HEK293 (cell line): Measurements from ENCODE around the gene ADCY4.

Experiments
- ATF2 ChIP-seq: fragments of 450-650 bp; formaldehyde crosslinking; IDR thresholded peaks from 2 replicates; pipeline ENCODE4 v1.5.1; 2016; ENCODE audit warnings: missing biosample characterization, missing genetic modification characterization, low read depth
- HOXC10 ChIP-seq: sonication (generic); formaldehyde crosslinking; IDR thresholded peaks from 2 replicates; pipeline ENCODE4 v1.8.1; 2023; ENCODE audit warnings: mild to moderate bottlenecking, missing genetic modification reagents
- KLF8 ChIP-seq: fragments of 450-650 bp; formaldehyde crosslinking; IDR thresholded peaks from 2 replicates; pipeline ENCODE4 v1.5.1; 2016; ENCODE audit warnings: missing biosample characterization, missing genetic modification characterization
- PBX3 ChIP-seq: sonication (generic); formaldehyde crosslinking; IDR thresholded peaks from 2 replicates; pipeline ENCODE4 v1.8.1; 2022; ENCODE audit warnings: mild to moderate bottlenecking, moderate library complexity, missing genetic modification reagents
- PRDM4 ChIP-seq: fragments of 450-650 bp; formaldehyde crosslinking; IDR thresholded peaks from 2 replicates; pipeline ENCODE4 v1.5.1; 2017; ENCODE audit warnings: missing biosample characterization, missing genetic modification characterization
- SETDB1 ChIP-seq: IDR thresholded peaks from one replicate; pipeline ENCODE4 v1.6.1; 2017; ENCODE audit warnings: mild to moderate bottlenecking, low read length, moderate library complexity, mixed read lengths; ENCODE audit not compliant: insufficient read length
- TCF7L2 ChIP-seq: IDR thresholded peaks from 2 replicates; pipeline ENCODE4 v1.6.1; 2011; ENCODE audit warnings: low read depth, mild to moderate bottlenecking, inconsistent platforms, low read length, moderate library complexity, borderline replicate concordance
- TRIM28 ChIP-seq: IDR thresholded peaks from 2 replicates; pipeline ENCODE4 v1.6.1; 2011; ENCODE audit warnings: low read length, control low read depth, borderline replicate concordance
- ZNF10 ChIP-seq: fragments of 450-650 bp; formaldehyde crosslinking; IDR thresholded peaks from 2 replicates; pipeline ENCODE4 v1.5.1; 2017; ENCODE audit warnings: missing biosample characterization, missing genetic modification characterization
- ZNF112 ChIP-seq: fragments of 450-650 bp; formaldehyde crosslinking; IDR thresholded peaks from 2 replicates; pipeline ENCODE4 v1.5.0; 2017; ENCODE audit warnings: missing biosample characterization, missing genetic modification characterization
- ZNF155 ChIP-seq: fragments of 450-650 bp; formaldehyde crosslinking; IDR thresholded peaks from 2 replicates; pipeline ENCODE4 v1.5.1; 2016; ENCODE audit warnings: missing biosample characterization, missing genetic modification characterization
- ZNF169 ChIP-seq: fragments of 450-650 bp; formaldehyde crosslinking; IDR thresholded peaks from 2 replicates; pipeline ENCODE4 v1.5.1; 2016; ENCODE audit warnings: missing biosample characterization, missing genetic modification characterization
- ZNF19 ChIP-seq: fragments of 450-650 bp; formaldehyde crosslinking; IDR thresholded peaks from 2 replicates; pipeline ENCODE4; 2016; ENCODE audit warnings: missing biosample characterization, missing genetic modification characterization, low read depth
- ZNF2 ChIP-seq: fragments of 450-650 bp; formaldehyde crosslinking; IDR thresholded peaks from 2 replicates; pipeline ENCODE4 v1.5.1; 2016; ENCODE audit warnings: missing biosample characterization, missing genetic modification characterization
- ZNF202 ChIP-seq: fragments of 450-650 bp; formaldehyde crosslinking; IDR thresholded peaks from 2 replicates; pipeline ENCODE4 v1.5.1; 2016; ENCODE audit warnings: missing biosample characterization, missing genetic modification characterization, borderline replicate concordance
- ZNF350 ChIP-seq: fragments of 450-650 bp; formaldehyde crosslinking; IDR thresholded peaks from 2 replicates; pipeline ENCODE4 v1.5.0; 2017; ENCODE audit warnings: missing biosample characterization, mild to moderate bottlenecking, missing genetic modification characterization
- ZNF404 ChIP-seq: fragments of 450-650 bp; formaldehyde crosslinking; IDR thresholded peaks from 2 replicates; pipeline ENCODE4 v1.5.1; 2017; ENCODE audit warnings: missing biosample characterization, missing genetic modification characterization
- ZNF423 ChIP-seq: fragments of 450-650 bp; formaldehyde crosslinking; IDR thresholded peaks from 2 replicates; pipeline ENCODE4 v1.5.1; 2016; ENCODE audit warnings: missing biosample characterization, missing genetic modification characterization
- ZNF48 ChIP-seq: fragments of 450-650 bp; formaldehyde crosslinking; IDR thresholded peaks from 2 replicates; pipeline ENCODE4 v1.5.1; 2016; ENCODE audit warnings: missing biosample characterization, missing genetic modification characterization
- ZNF530 ChIP-seq: fragments of 450-650 bp; formaldehyde crosslinking; IDR thresholded peaks from 2 replicates; pipeline ENCODE4 v1.5.1; 2016; ENCODE audit warnings: low read depth, missing biosample characterization, missing genetic modification characterization
- ZNF548 ChIP-seq: fragments of 450-650 bp; formaldehyde crosslinking; IDR thresholded peaks from 2 replicates; pipeline ENCODE4 v1.5.1; 2016; ENCODE audit warnings: missing biosample characterization, missing genetic modification characterization
- ZNF664 ChIP-seq: fragments of 450-650 bp; formaldehyde crosslinking; IDR thresholded peaks from 2 replicates; pipeline ENCODE4 v1.5.1; 2016; ENCODE audit warnings: missing biosample characterization, missing genetic modification characterization
- ZNF707 ChIP-seq: fragments of 450-650 bp; formaldehyde crosslinking; IDR thresholded peaks from 2 replicates; pipeline ENCODE4 v1.5.1; 2016; ENCODE audit warnings: missing biosample characterization, missing genetic modification characterization
- ZNF777 ChIP-seq: fragments of 450-650 bp; formaldehyde crosslinking; IDR thresholded peaks from 2 replicates; pipeline ENCODE4 v1.5.1; 2017; ENCODE audit warnings: missing biosample characterization, missing genetic modification characterization, borderline replicate concordance
- ZSCAN16 ChIP-seq: fragments of 450-650 bp; formaldehyde crosslinking; IDR thresholded peaks from 2 replicates; pipeline ENCODE4 v1.5.1; 2016; ENCODE audit warnings: missing biosample characterization, missing genetic modification characterization
- ZSCAN30 ChIP-seq: fragments of 450-650 bp; IDR thresholded peaks from 2 replicates; pipeline ENCODE4 v1.5.1; 2018; ENCODE audit warnings: missing biosample characterization, mild to moderate bottlenecking, missing genetic modification characterization, moderate library complexity
- ZSCAN4 ChIP-seq: fragments of 450-650 bp; formaldehyde crosslinking; IDR thresholded peaks from 2 replicates; pipeline ENCODE4 v1.5.1; 2017; ENCODE audit warnings: missing biosample characterization, missing genetic modification characterization
- TF ChIP-seq, protein P1 (sequence below): fragments of 450-650 bp; IDR thresholded peaks from 2 replicates; pipeline ENCODE4 v1.5.1; 2018; ENCODE audit warnings: missing biosample characterization, missing genetic modification characterization
- TF ChIP-seq, protein P2 (sequence below): fragments of 450-650 bp; formaldehyde crosslinking; IDR thresholded peaks from 2 replicates; pipeline ENCODE4 v1.5.1; 2016; ENCODE audit warnings: missing biosample characterization, missing genetic modification characterization
- TF ChIP-seq, protein P3 (sequence below): fragments of 450-650 bp; formaldehyde crosslinking; IDR thresholded peaks from 2 replicates; pipeline ENCODE4 v1.5.1; 2017; ENCODE audit warnings: missing biosample characterization, missing genetic modification characterization

The ADCY4 gene

GRCh38 chr14:24366721-24367513 is 32.0 kb upstream of the ADCY4 start (continued):
- no peak for TF ChIP-seq PBX3
- TF ChIP-seq ZNF112 (tag by site-specific recombination), result no peak
- TF ChIP-seq, protein P1, sequence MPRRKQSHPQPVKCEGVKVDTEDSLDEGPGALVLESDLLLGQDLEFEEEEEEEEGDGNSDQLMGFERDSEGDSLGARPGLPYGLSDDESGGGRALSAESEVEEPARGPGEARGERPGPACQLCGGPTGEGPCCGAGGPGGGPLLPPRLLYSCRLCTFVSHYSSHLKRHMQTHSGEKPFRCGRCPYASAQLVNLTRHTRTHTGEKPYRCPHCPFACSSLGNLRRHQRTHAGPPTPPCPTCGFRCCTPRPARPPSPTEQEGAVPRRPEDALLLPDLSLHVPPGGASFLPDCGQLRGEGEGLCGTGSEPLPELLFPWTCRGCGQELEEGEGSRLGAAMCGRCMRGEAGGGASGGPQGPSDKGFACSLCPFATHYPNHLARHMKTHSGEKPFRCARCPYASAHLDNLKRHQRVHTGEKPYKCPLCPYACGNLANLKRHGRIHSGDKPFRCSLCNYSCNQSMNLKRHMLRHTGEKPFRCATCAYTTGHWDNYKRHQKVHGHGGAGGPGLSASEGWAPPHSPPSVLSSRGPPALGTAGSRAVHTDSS (tag by site-specific recombination), result no peak
- no peak for TF ChIP-seq ZNF10 (tag by site-specific recombination)
- no peak for TF ChIP-seq ZNF350
- no peak for TF ChIP-seq ZNF155 (tag by site-specific recombination)
- no peak for TF ChIP-seq ZNF169
- peak; percentile 31; the same call in 1 of the 2 replicates for TF ChIP-seq ZNF2 (tag by site-specific recombination)
- TF ChIP-seq SETDB1, result no peak
- no peak for TF ChIP-seq ZNF19 (tag by site-specific recombination)
- 0 out of 2 replicates have a peak, but pooled peaks have one; percentile 17 for TF ChIP-seq TRIM28
- TF ChIP-seq ZNF530 (tag by site-specific recombination), result no peak
- peak; percentile 68; the same call in 1 of the 2 replicates for TF ChIP-seq PRDM4 (tag by site-specific recombination)
- no peak for TF ChIP-seq ZSCAN16 (tag by site-specific recombination)
- TF ChIP-seq, protein P2, sequence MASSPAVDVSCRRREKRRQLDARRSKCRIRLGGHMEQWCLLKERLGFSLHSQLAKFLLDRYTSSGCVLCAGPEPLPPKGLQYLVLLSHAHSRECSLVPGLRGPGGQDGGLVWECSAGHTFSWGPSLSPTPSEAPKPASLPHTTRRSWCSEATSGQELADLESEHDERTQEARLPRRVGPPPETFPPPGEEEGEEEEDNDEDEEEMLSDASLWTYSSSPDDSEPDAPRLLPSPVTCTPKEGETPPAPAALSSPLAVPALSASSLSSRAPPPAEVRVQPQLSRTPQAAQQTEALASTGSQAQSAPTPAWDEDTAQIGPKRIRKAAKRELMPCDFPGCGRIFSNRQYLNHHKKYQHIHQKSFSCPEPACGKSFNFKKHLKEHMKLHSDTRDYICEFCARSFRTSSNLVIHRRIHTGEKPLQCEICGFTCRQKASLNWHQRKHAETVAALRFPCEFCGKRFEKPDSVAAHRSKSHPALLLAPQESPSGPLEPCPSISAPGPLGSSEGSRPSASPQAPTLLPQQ, result no peak
- no peak for TF ChIP-seq HOXC10 (CRISPR knock-in tag)
- TF ChIP-seq ZNF48 (tag by site-specific recombination), result no peak
- TF ChIP-seq ZNF777 (tag by site-specific recombination), result no peak
- TF ChIP-seq ZNF404, result no peak
- peak; percentile 95 for TF ChIP-seq KLF8 (tag by site-specific recombination)
- TF ChIP-seq TCF7L2, result no peak
- TF ChIP-seq ZNF423, result peak; percentile 100
- no peak for TF ChIP-seq ZNF707 (tag by site-specific recombination)
- peak; percentile 23 for TF ChIP-seq ATF2 (tag by site-specific recombination)
- TF ChIP-seq, protein P3, sequence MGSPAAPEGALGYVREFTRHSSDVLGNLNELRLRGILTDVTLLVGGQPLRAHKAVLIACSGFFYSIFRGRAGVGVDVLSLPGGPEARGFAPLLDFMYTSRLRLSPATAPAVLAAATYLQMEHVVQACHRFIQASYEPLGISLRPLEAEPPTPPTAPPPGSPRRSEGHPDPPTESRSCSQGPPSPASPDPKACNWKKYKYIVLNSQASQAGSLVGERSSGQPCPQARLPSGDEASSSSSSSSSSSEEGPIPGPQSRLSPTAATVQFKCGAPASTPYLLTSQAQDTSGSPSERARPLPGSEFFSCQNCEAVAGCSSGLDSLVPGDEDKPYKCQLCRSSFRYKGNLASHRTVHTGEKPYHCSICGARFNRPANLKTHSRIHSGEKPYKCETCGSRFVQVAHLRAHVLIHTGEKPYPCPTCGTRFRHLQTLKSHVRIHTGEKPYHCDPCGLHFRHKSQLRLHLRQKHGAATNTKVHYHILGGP, result no peak
- 0 out of 2 replicates have a peak, but pooled peaks have one; percentile 46 for TF ChIP-seq ZSCAN4 (tag by site-specific recombination)
- TF ChIP-seq ZNF664, result 0 out of 2 replicates have a peak, but pooled peaks have one; percentile 24
- no peak for TF ChIP-seq ZSCAN30 (tag by site-specific recombination)
- TF ChIP-seq ZNF548 (tag by site-specific recombination), result no peak
- no peak for TF ChIP-seq ZNF202 (tag by site-specific recombination)
